ENCODE data around the gene TBC1D4.

The TBC1D4 gene

GRCh38 chr13:75417656-75418055, 64.3 kb downstream of the TBC1D4 start:
- no peak for DNase-seq (ENCODE audit: low spot score)

- no peak for DNase-seq (ENCODE audit: low spot score)
Observed at GRCh38 chr13:75417012-75417384, 65.0 kb downstream of the TBC1D4 start.

GRCh38 chr13:75416327-75417011, 65.5 kb downstream of the TBC1D4 start:
- DNase-seq (ENCODE audit: low spot score) = no peak

GRCh38 chr13:75415694-75416093, 66.3 kb downstream of the TBC1D4 start:
- DNase-seq (ENCODE audit: low spot score) = no peak

GRCh38 chr13:75415171-75415570, 66.8 kb downstream of the TBC1D4 start:
- no peak for DNase-seq (ENCODE audit: low spot score)

GRCh38 chr13:75414036-75414827, 67.7 kb downstream of the TBC1D4 start:
- DNase-seq (ENCODE audit: low spot score) = no peak

GRCh38 chr13:75411924-75412537, 69.9 kb downstream of the TBC1D4 start:
- DNase-seq (ENCODE audit: low spot score) = no peak

GRCh38 chr13:75410207-75410606, 71.8 kb downstream of the TBC1D4 start:
- no peak for DNase-seq (ENCODE audit: low spot score)

- no peak for DNase-seq (ENCODE audit: low spot score)
Observed at GRCh38 chr13:75407998-75408397, 74.0 kb downstream of the TBC1D4 start.

- no peak for DNase-seq (ENCODE audit: low spot score)
Observed at GRCh38 chr13:75407473-75407872, 74.5 kb downstream of the TBC1D4 start.

- DNase-seq (ENCODE audit: low spot score) = no peak
Observed at GRCh38 chr13:75405976-75406703, 75.8 kb downstream of the TBC1D4 start.

GRCh38 chr13:75404726-75405125, 77.2 kb downstream of the TBC1D4 start:
- DNase-seq (ENCODE audit: low spot score) = no peak

GRCh38 chr13:75402787-75403186, 79.2 kb downstream of the TBC1D4 start:
- DNase-seq (ENCODE audit: low spot score) = peak; percentile 19

GRCh38 chr13:75400775-75401174, 81.2 kb downstream of the TBC1D4 start:
- DNase-seq (ENCODE audit: low spot score) = no peak

GRCh38 chr13:75399879-75400217, 82.1 kb downstream of the TBC1D4 start:
- no peak for DNase-seq (ENCODE audit: low spot score)

- DNase-seq (ENCODE audit: low spot score) = no peak
Observed at GRCh38 chr13:75399168-75399878, 82.6 kb downstream of the TBC1D4 start.

- DNase-seq (ENCODE audit: low spot score) = no peak
Observed at GRCh38 chr13:75398072-75398471, 83.9 kb downstream of the TBC1D4 start.

GRCh38 chr13:75395901-75396300, 86.1 kb downstream of the TBC1D4 start:
- no peak for DNase-seq (ENCODE audit: low spot score)

GRCh38 chr13:75395066-75395465, 86.9 kb downstream of the TBC1D4 start:
- no peak for DNase-seq (ENCODE audit: low spot score)

- no peak for DNase-seq (ENCODE audit: low spot score)
Observed at GRCh38 chr13:75393839-75394520, 88.0 kb downstream of the TBC1D4 start.

GRCh38 chr13:75391432-75392100, 90.4 kb downstream of the TBC1D4 start:
- no peak for DNase-seq (ENCODE audit: low spot score)
